NCI-H226 (cell line): ENCODE measurements around the gene UGT2A2.

Experiments
- DNase-seq: peaks from one replicate; pipeline ENCODE4 v3.0.0-alpha.2; 2015

UGT2A2 gene

DNA sequence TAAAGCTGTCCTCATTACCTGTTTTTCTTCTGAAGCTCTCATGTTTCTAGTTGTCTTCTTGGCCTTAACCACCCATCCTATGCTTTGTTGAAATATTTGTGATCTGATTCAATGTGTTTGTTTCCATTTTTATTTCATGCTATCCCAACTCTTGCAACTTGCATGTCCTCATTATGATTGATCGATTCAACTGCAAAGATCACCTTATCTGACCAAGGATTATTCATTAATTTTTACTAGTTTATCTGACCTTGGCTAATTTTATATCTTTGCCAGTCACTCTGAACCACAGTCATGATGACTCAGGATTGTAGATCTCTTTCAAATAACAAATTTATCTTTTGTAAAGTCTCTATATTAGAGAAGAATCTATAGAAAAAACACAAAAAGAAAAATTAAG lies 70.7 kb downstream of the UGT2A2 start:
- DNase-seq, result no peak

- no peak for DNase-seq
These were observed 76.0 kb downstream of the UGT2A2 start for GRCh38 chr4:69563424-69563823.

- no peak for DNase-seq
These were observed 89.8 kb downstream of the UGT2A2 start for GRCh38 chr4:69549651-69550050.

- DNase-seq, result peak; percentile 63
These were observed 93.2 kb downstream of the UGT2A2 start for GRCh38 chr4:69546134-69546765.
